Measurements from ENCODE around the gene LMAN1. TPM values are rescaled to one million over a fixed set of nuclear protein-coding genes. Genes with fewer than 3 reads are reported as not detected.

The LMAN1 gene
- total and polyA plus RNA-seq, 2 donors (not counting 3 experiments of a cell fraction or from before 2014, with no cell fraction given): 43.8 to 92.5 TPM

GRCh38 chr18:59279193-59279592, 79.9 kb downstream of the LMAN1 start:
- Histone ChIP-seq H3K27me3 (ENCODE audit: control insufficient read depth in 2 of 2, insufficient read depth in 2 of 2, low read length in 2 of 2) (peaks cover 33 to 43% of the 10 kb centered on the region in 2 experiments), H4K20me1 (replicated peaks; ENCODE audit: control insufficient read depth, extremely low read depth, insufficient read depth, low read length) (no peaks in the 10 kb centered on the region), H3K36me3 (ENCODE audit: control insufficient read depth in 2 of 2, extremely low read depth in 1 of 2, insufficient read depth in 2 of 2, low read length in 2 of 2) (no peaks in the 10 kb centered on the region), H2AFZ (ENCODE audit: low read depth, low read length) (no peak overlapping the region), H3K79me2 (ENCODE audit: control insufficient read depth, insufficient read depth, low read length) (no peaks in the 10 kb centered on the region), H3K4me3 (replicated peaks in 1 of 3; ENCODE audit: insufficient read depth in 1 of 3, low read depth in 1 of 3, low read length in 3 of 3) (no peak overlapping the region), H3K4me2 (ENCODE audit: insufficient read depth, low read length) (no peak overlapping the region), H3K4me1 (ENCODE audit: control insufficient read depth, extremely low read depth, insufficient read depth, low read length) (no peaks in the 10 kb centered on the region), H3K9ac (replicated peaks; ENCODE audit: extremely low read depth, insufficient read depth, low read length) (no peak overlapping the region), H3K9me3 (replicated peaks; ENCODE audit: control insufficient read depth, insufficient read depth, low read length) (no peaks in the 10 kb centered on the region), H3K9me1 (replicated peaks; ENCODE audit: control insufficient read depth, extremely low read depth, insufficient read depth, low read length) (no peaks in the 10 kb centered on the region), H3K27ac (ENCODE audit: insufficient read depth, low read depth, low read length) (no peak overlapping the region)
- CTCF ChIA-PET: no interaction called here
- intact Hi-C loops (cut with micrococcal nuclease): no loop called here
- FAIRE-seq (no peak), DNase-seq (ENCODE audit: low read depth, low spot score) (no peak)
- BruUV-seq (replicated peaks): no TSS peak
- TF ChIP-seq POLR2A (IDR thresholded peaks at IDR 0.05; ENCODE audit: low read depth, low read length) (no peak), CTCF (IDR thresholded peaks at IDR 0.05; ENCODE audit: extremely low read depth in 1 of 2, insufficient read depth in 1 of 2, low read depth in 1 of 2, low read length in 2 of 2) (no peak), FOS (IDR thresholded peaks at IDR 0.05; ENCODE audit: borderline replicate concordance, insufficient read depth, low read length) (no peak)
- TF ChIP-seq, protein P1, sequence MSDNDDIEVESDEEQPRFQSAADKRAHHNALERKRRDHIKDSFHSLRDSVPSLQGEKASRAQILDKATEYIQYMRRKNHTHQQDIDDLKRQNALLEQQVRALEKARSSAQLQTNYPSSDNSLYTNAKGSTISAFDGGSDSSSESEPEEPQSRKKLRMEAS (IDR thresholded peaks at IDR 0.05; ENCODE audit: insufficient read depth, insufficient read length): no peak
- POLR2A ChIA-PET: no interaction called here
- dilution Hi-C loops (cut with MboI; ENCODE audit: extremely low pct_ligation_motif_present, low sequenced_read_pairs): no loop called here

DNA sequence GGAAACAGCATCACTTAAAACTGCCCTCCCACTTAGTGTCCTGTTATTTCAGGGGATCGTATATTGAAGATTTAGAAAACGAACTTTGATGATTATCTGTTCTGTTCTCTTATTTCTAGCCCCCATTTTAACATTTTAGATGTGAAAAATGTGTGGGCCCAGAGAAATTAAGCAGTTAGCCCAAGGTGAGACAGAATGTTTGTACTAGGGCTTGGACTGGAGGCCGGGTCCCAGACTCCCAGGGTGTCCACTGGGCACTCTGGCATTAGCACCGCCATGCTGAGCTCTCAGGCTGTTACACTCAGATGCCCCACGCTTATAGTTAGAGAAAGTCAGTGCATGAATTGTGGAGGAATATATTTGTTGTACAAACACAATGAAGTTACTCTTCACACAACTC, 80.3 kb downstream of the LMAN1 start:
- CTCF ChIA-PET: no interaction called here
- Histone ChIP-seq H3K27me3 (ENCODE audit: control insufficient read depth in 2 of 2, insufficient read depth in 2 of 2, low read length in 2 of 2) (peaks cover 37 to 47% of the 10 kb centered on the region in 2 experiments), H3K27ac (ENCODE audit: insufficient read depth, low read depth, low read length) (no peak overlapping the region), H3K79me2 (ENCODE audit: control insufficient read depth, insufficient read depth, low read length) (no peaks in the 10 kb centered on the region), H3K9ac (replicated peaks; ENCODE audit: extremely low read depth, insufficient read depth, low read length) (no peak overlapping the region), H3K4me2 (ENCODE audit: insufficient read depth, low read length) (no peak overlapping the region), H3K4me3 (replicated peaks in 1 of 3; ENCODE audit: insufficient read depth in 1 of 3, low read depth in 1 of 3, low read length in 3 of 3) (no peak overlapping the region), H2AFZ (ENCODE audit: low read depth, low read length) (no peak overlapping the region), H3K4me1 (ENCODE audit: control insufficient read depth, extremely low read depth, insufficient read depth, low read length) (no peaks in the 10 kb centered on the region), H4K20me1 (replicated peaks; ENCODE audit: control insufficient read depth, extremely low read depth, insufficient read depth, low read length) (no peaks in the 10 kb centered on the region), H3K36me3 (ENCODE audit: control insufficient read depth in 2 of 2, extremely low read depth in 1 of 2, insufficient read depth in 2 of 2, low read length in 2 of 2) (no peaks in the 10 kb centered on the region), H3K9me3 (replicated peaks; ENCODE audit: control insufficient read depth, insufficient read depth, low read length) (no peaks in the 10 kb centered on the region), H3K9me1 (replicated peaks; ENCODE audit: control insufficient read depth, extremely low read depth, insufficient read depth, low read length) (no peaks in the 10 kb centered on the region)
- DNase-seq (ENCODE audit: low read depth, low spot score) (no peak), FAIRE-seq (no peak)
- dilution Hi-C loops (cut with MboI; ENCODE audit: extremely low pct_ligation_motif_present, low sequenced_read_pairs) (no loop called here), intact Hi-C loops (cut with micrococcal nuclease) (no loop called here)
- TF ChIP-seq JUN (IDR thresholded peaks at IDR 0.05; ENCODE audit: borderline replicate concordance, insufficient read depth, insufficient read length, low read depth) (no peak), POLR2AphosphoS5 (IDR thresholded peaks at IDR 0.05; ENCODE audit: insufficient read depth, low read depth, low read length) (no peak)
- no TSS peak for BruUV-seq (replicated peaks)
- POLR2A ChIA-PET: no interaction called here

Other genes with a start within 250 kb of the LMAN1 start
- gene SEC11C, start 219.4 kb downstream of the LMAN1 start, total RNA-seq: 29.8 and 36.8 TPM in 2 replicates
- gene SEC11C, start 219.4 kb downstream of the LMAN1 start, polyA plus RNA-seq: 16.3 and 20.0 TPM in 2 replicates
- not detected in 2 replicates for gene GRP, start 139.1 kb downstream of the LMAN1 start, total RNA-seq
- not detected in 2 replicates for gene GRP, start 139.1 kb downstream of the LMAN1 start, polyA plus RNA-seq
- not detected in 2 replicates for gene RAX, start 85.8 kb downstream of the LMAN1 start, total RNA-seq
- gene RAX, start 85.8 kb downstream of the LMAN1 start, polyA plus RNA-seq: not detected in 2 replicates
- not detected in 2 replicates for gene CPLX4, start 40.6 kb downstream of the LMAN1 start, total RNA-seq
- gene CPLX4, start 40.6 kb downstream of the LMAN1 start, polyA plus RNA-seq: not detected in 2 replicates

Measured in endothelial cell of umbilical vein (primary cell).